Measurements from ENCODE around the gene TRAF3IP1. TPM values are rescaled to one million over a fixed set of nuclear protein-coding genes. Genes with fewer than 3 reads are reported as not detected.

TRAF3IP1 gene
- total and polyA plus RNA-seq, 12 donors: 5.5 to 18.5 (median 12.4) TPM

- H3K27ac ChIP-seq: no peak overlapping the region
- H3K36me3 ChIP-seq (replicated peaks in 1 of 2): no peaks in the 10 kb centered on the region
- no peaks in the 10 kb centered on the region for H3K27me3 ChIP-seq
- 88 to 90% (median 90%) methylated on average over 2 to 6 of the region's 6 CpGs for WGBS, 4 donors
- no peak for TF ChIP-seq POLR2A (IDR thresholded peaks at IDR 0.05)
- TF ChIP-seq CTCF (IDR thresholded peaks at IDR 0.05): no peak
- intact Hi-C loops (cut with DNase I): no loop called here
- H3K4me3 ChIP-seq: no peak overlapping the region
- no peak for DNase-seq
- no peaks in the 10 kb centered on the region for H3K4me1 ChIP-seq (replicated peaks in 1 of 2)
- H3K9me3 ChIP-seq (replicated peaks in 1 of 3): no peaks in the 10 kb centered on the region
Observed at GRCh38 chr2:238304116-238304515, 16.2 kb upstream of the TRAF3IP1 start.

GRCh38 chr2:238305092-238305862 lies 15.0 kb upstream of the TRAF3IP1 start:
- Histone ChIP-seq H3K9me3 (replicated peaks in 1 of 3) (no peaks in the 10 kb centered on the region), H3K27me3 (no peaks in the 10 kb centered on the region), H3K4me3 (no peak overlapping the region), H3K36me3 (replicated peaks in 1 of 2) (no peaks in the 10 kb centered on the region), H3K27ac (no peak overlapping the region), H3K4me1 (replicated peaks in 1 of 2) (no peaks in the 10 kb centered on the region)
- 81 to 94% (median 85%) methylated on average over 10 to 12 of the region's 12 CpGs for WGBS, 4 donors
- DNase-seq: no peak
- intact Hi-C loops (cut with DNase I): no loop called here
- TF ChIP-seq POLR2A (IDR thresholded peaks at IDR 0.05): no peak
- no peak for TF ChIP-seq CTCF (IDR thresholded peaks at IDR 0.05)

GRCh38 chr2:238305965-238306671 lies 14.2 kb upstream of the TRAF3IP1 start:
- WGBS, 4 donors: 79 to 96% (median 87%) methylated on average over 11 of the region's 11 CpGs

More at GRCh38 chr2:238305965-238306671, 14.2 kb upstream of the TRAF3IP1 start:
- H3K4me3 ChIP-seq: no peak overlapping the region
- H3K27ac ChIP-seq: no peak overlapping the region
- no peaks in the 10 kb centered on the region for H3K27me3 ChIP-seq
- no peaks in the 10 kb centered on the region for H3K4me1 ChIP-seq (replicated peaks in 1 of 2)
- TF ChIP-seq POLR2A (IDR thresholded peaks at IDR 0.05) (no peak), CTCF (IDR thresholded peaks at IDR 0.05) (no peak)
- no peaks in the 10 kb centered on the region for H3K36me3 ChIP-seq (replicated peaks in 1 of 2)
- H3K9me3 ChIP-seq (replicated peaks in 1 of 3): no peaks in the 10 kb centered on the region
- intact Hi-C loops (cut with DNase I): no loop called here
- DNase-seq: no peak
